HEK293T (cell line): ENCODE measurements around the gene NELFA.

Experiments
- CTCF ChIA-PET: fragments of 350-600 bp; formaldehyde crosslinking; extraction: SDS; loops from one replicate; lab custom pipeline; 2021; ENCODE audit warnings: antibody characterized with exemption, inconsistent platforms; lab: Yijun Ruan, JAX
- POLR2A ChIA-PET: fragments of 350-600 bp; formaldehyde crosslinking; extraction: SDS; loops from one replicate; lab custom pipeline; 2020; ENCODE audit warnings: antibody characterized with exemption, inconsistent platforms; lab: Yijun Ruan, JAX
- DNase-seq: peaks from one replicate; pipeline ENCODE4 v3.0.0; 2012; ENCODE audit warnings: mixed read lengths; ENCODE audit errors: extremely low spot score
- ARNT ChIP-seq: fragments of 450-650 bp; IDR thresholded peaks from 2 replicates; pipeline ENCODE4 v1.6.1; 2017; ENCODE audit warnings: mild to moderate bottlenecking
- BHLHE40 ChIP-seq: fragments of 450-650 bp; IDR thresholded peaks from 2 replicates; pipeline ENCODE4 v1.6.1; 2016; ENCODE audit warnings: mild to moderate bottlenecking, moderate library complexity, borderline replicate concordance
- CTBP1 ChIP-seq: fragments of 450-650 bp; IDR thresholded peaks from 2 replicates; pipeline ENCODE4 v1.6.1; 2016; ENCODE audit warnings: borderline replicate concordance
- ELF4 ChIP-seq: fragments of 450-650 bp; IDR thresholded peaks from 2 replicates; pipeline ENCODE4 v1.6.1; 2017; ENCODE audit warnings: antibody characterized with exemption
- FOXA1 ChIP-seq: fragments of 450-650 bp; IDR thresholded peaks from 2 replicates; pipeline ENCODE4 v1.6.1; 2016; ENCODE audit warnings: mild to moderate bottlenecking
- FOXK2 ChIP-seq: fragments of 450-650 bp; IDR thresholded peaks from 2 replicates; pipeline ENCODE4 v1.6.1; 2016; ENCODE audit warnings: mild to moderate bottlenecking
- FOXM1 ChIP-seq: fragments of 450-650 bp; IDR thresholded peaks from 2 replicates; pipeline ENCODE4 v1.6.1; 2017; ENCODE audit warnings: mild to moderate bottlenecking, borderline replicate concordance
- HDGF ChIP-seq: fragments of 450-650 bp; IDR thresholded peaks from 2 replicates; pipeline ENCODE4 v1.6.1; 2017; ENCODE audit warnings: antibody characterized with exemption, borderline replicate concordance
- L3MBTL2 ChIP-seq: fragments of 450-650 bp; conservative IDR thresholded peaks from 2 replicates; pipeline ENCODE4 v1.6.1; 2016; ENCODE audit warnings: mild to moderate bottlenecking
- LEF1 ChIP-seq: fragments of 450-650 bp; IDR thresholded peaks from 2 replicates; pipeline ENCODE4 v1.6.1; 2017; ENCODE audit warnings: mild to moderate bottlenecking, borderline replicate concordance
- NFRKB ChIP-seq: fragments of 450-650 bp; IDR thresholded peaks from 2 replicates; pipeline ENCODE4 v1.6.1; 2016; ENCODE audit warnings: mild to moderate bottlenecking, moderate library complexity
- PKNOX1 ChIP-seq: fragments of 450-650 bp; IDR thresholded peaks from 2 replicates; pipeline ENCODE4 v1.6.1; 2016
- SP1 ChIP-seq: fragments of 450-650 bp; IDR thresholded peaks from 2 replicates; pipeline ENCODE4 v1.6.1; 2017
- SUZ12 ChIP-seq: fragments of 450-650 bp; IDR thresholded peaks from 2 replicates; pipeline ENCODE4 v1.6.1; 2016; ENCODE audit warnings: mild to moderate bottlenecking
- TARDBP ChIP-seq: fragments of 450-650 bp; IDR thresholded peaks from 2 replicates; pipeline ENCODE4 v1.6.1; 2016
- ZNF384 ChIP-seq: fragments of 450-650 bp; IDR thresholded peaks from 2 replicates; pipeline ENCODE4 v1.6.1; 2016

Gene NELFA

GRCh38 chr4:2047781-2048581, 39.2 kb upstream of the NELFA start:
- TF ChIP-seq TARDBP (no peak), HDGF (no peak), ZNF384 (no peak), ELF4 (no peak), FOXK2 (no peak), BHLHE40 (no peak), CTBP1 (no peak), SP1 (no peak), L3MBTL2 (no peak), ARNT (no peak), SUZ12 (no peak), FOXA1 (no peak), FOXM1 (no peak), PKNOX1 (no peak), NFRKB (no peak), LEF1 (no peak)
- POLR2A ChIA-PET: interaction anchor here (0.6 kb wide), 1 partner anchor 148 kb away, joined by 3 read pairs; no protein-coding TSS in a partner anchor
- DNase-seq: no peak
- CTCF ChIA-PET: no interaction called here

GRCh38 chr4:2047031-2047660, 38.4 kb upstream of the NELFA start:
- ChIA-PET POLR2A (interaction anchor here (0.5 to 0.6 kb wide), 2 partner anchors 94 to 149 kb away, joined by 3 read pairs; no protein-coding TSS in a partner anchor), CTCF (no interaction called here)
- TF ChIP-seq ARNT: no peak
- TF ChIP-seq CTBP1: no peak
- TF ChIP-seq BHLHE40: no peak
- TF ChIP-seq FOXA1: no peak
- TF ChIP-seq FOXK2: no peak
- no peak for TF ChIP-seq LEF1
- TF ChIP-seq FOXM1: no peak
- no peak for TF ChIP-seq HDGF
- TF ChIP-seq NFRKB: no peak
- no peak for TF ChIP-seq ZNF384
- no peak for TF ChIP-seq SP1
- no peak for TF ChIP-seq SUZ12
- DNase-seq: no peak

GRCh38 chr4:2046031-2046961, 37.5 kb upstream of the NELFA start:
- no peak for DNase-seq
- ChIA-PET CTCF (no interaction called here), POLR2A (interaction anchor here (0.5 to 1.9 kb wide), 2 partner anchors 37 to 94 kb away, joined by 3 to 5 read pairs; no protein-coding TSS in a partner anchor)
- no peak for TF ChIP-seq ZNF384
- TF ChIP-seq NFRKB: no peak
- no peak for TF ChIP-seq HDGF
- TF ChIP-seq PKNOX1: no peak

GRCh38 chr4:2045518-2045951, 36.8 kb upstream of the NELFA start:
- POLR2A ChIA-PET: interaction anchor here (1.9 kb wide), 1 partner anchor 36 kb away, joined by 5 read pairs; no protein-coding TSS in a partner anchor
- CTCF ChIA-PET: no interaction called here
- no peak for TF ChIP-seq LEF1
- TF ChIP-seq PKNOX1: no peak
- TF ChIP-seq FOXM1: no peak
- no peak for TF ChIP-seq ELF4
- TF ChIP-seq HDGF: no peak
- TF ChIP-seq CTBP1: no peak
- no peak for TF ChIP-seq FOXA1
- TF ChIP-seq NFRKB: no peak
- no peak for TF ChIP-seq SUZ12
- no peak for TF ChIP-seq ZNF384
- no peak for TF ChIP-seq ARNT
- TF ChIP-seq BHLHE40: no peak
- DNase-seq: no peak
